Measurements from ENCODE around the gene ATP6V0E2.
"Not testable (repeated sequence)": the region's sequence is repeated elsewhere in the genome, so short reads cannot be mapped to it uniquely, and the experiment has no call there.

Gene ATP6V0E2

DNA sequence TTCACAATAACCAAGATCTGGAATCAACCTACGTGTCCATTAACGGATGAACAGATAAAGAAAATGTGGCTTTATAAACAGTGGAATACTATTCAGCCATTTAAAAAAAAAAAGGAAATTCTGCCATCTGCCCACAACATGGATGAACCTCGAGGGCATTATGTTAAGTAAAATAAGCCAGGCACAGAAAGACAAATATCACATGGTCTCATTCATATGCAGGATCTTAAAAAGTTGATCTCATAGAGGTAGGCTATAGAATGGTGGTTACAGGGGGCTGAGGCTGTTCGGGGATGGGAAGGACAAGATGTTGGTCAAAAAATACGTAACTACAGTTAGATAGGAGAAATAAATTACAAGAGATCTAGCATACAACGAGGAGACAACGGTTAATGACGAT, 21.2 kb downstream of the ATP6V0E2 start:
- H3K4me3 ChIP-seq (ENCODE audit: low read length in 2 of 2); H4K8ac ChIP-seq (ENCODE audit: low read depth, low read length); H4K91ac ChIP-seq (ENCODE audit: low read depth, low read length, poor library complexity); H2BK15ac ChIP-seq (ENCODE audit: low read length); H3K27me3 ChIP-seq (ENCODE audit: control insufficient read depth in 3 of 3, insufficient read depth in 3 of 3, low read depth in 1 of 3, low read length in 3 of 3); H3K14ac ChIP-seq (ENCODE audit: low read length); H2AK5ac ChIP-seq (ENCODE audit: low read depth, low read length); H3K4me2 ChIP-seq (ENCODE audit: insufficient read depth, low read length, poor library complexity, severe bottlenecking); H3K4ac ChIP-seq (ENCODE audit: low read length); H3K23ac ChIP-seq (ENCODE audit: low read depth, low read length, poor library complexity); H3K79me1 ChIP-seq (ENCODE audit: low read depth, low read length); H2BK5ac ChIP-seq (ENCODE audit: low read length); H3K4me1 ChIP-seq (ENCODE audit: control insufficient read depth in 2 of 2, insufficient read depth in 1 of 2, low read depth in 1 of 2, low read length in 2 of 2); H3K36me3 ChIP-seq (replicated peaks in 1 of 2; ENCODE audit: control insufficient read depth in 2 of 2, insufficient read depth in 2 of 2, low read length in 2 of 2); DNase-seq (ENCODE audit: low spot score); H2AFZ ChIP-seq (ENCODE audit: low read length); H2BK12ac ChIP-seq (ENCODE audit: low read length); H3K9ac ChIP-seq (ENCODE audit: low read depth, low read length, poor library complexity); H3K27ac ChIP-seq (replicated peaks; ENCODE audit: low read length); H2BK120ac ChIP-seq (ENCODE audit: low read depth, low read length); H3K9me3 ChIP-seq (replicated peaks in 1 of 2; ENCODE audit: control insufficient read depth in 2 of 2, insufficient read depth in 1 of 2, low read depth in 1 of 2, low read length in 2 of 2); H3K18ac ChIP-seq (ENCODE audit: low read length): not testable (repeated sequence)
- WGBS, 2 donors (ENCODE audit: extremely low coverage in 2 of 2, insufficient read length in 2 of 2, insufficient replicate concordance in 1 of 2), result no CpG with 5 or more reads among the region's 8 CpGs

DNA sequence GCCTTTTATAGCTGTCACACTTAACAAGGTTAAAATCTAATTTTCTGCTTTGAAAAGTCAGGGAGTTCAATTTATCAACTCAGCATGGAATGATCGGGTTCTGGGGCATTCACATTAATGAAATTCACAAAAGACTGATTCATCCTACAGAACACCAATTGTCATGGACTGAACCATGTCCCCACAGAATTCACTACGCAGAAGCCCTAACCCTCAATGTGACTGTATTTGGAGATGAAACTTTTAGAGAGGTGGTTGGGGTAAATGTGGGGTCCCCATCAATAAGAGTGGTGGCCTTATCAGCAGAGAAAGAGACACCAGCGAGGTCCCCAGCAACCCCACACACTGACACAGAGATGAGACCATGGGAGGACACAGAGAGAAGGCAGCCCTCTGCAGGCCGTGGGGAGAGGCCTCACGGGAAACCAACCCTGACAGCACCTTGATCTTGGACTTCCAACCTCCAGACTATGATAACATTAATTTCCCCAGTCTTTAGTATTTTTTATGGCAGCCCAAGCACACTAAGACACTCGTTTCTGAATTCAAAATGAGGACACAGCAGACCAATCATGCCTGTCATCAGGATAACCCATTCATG, 34.1 kb downstream of the ATP6V0E2 start:
- H3K4me3 ChIP-seq (ENCODE audit: low read length in 2 of 2); H3K18ac ChIP-seq (ENCODE audit: low read length); H2AK5ac ChIP-seq (ENCODE audit: low read depth, low read length); H3K9ac ChIP-seq (ENCODE audit: low read depth, low read length, poor library complexity); H3K23ac ChIP-seq (ENCODE audit: low read depth, low read length, poor library complexity); H3K4me2 ChIP-seq (ENCODE audit: insufficient read depth, low read length, poor library complexity, severe bottlenecking); H3K36me3 ChIP-seq (replicated peaks in 1 of 2; ENCODE audit: control insufficient read depth in 2 of 2, insufficient read depth in 2 of 2, low read length in 2 of 2); H2BK5ac ChIP-seq (ENCODE audit: low read length); H3K27me3 ChIP-seq (ENCODE audit: control insufficient read depth in 3 of 3, insufficient read depth in 3 of 3, low read depth in 1 of 3, low read length in 3 of 3); H3K79me1 ChIP-seq (ENCODE audit: low read depth, low read length); H4K91ac ChIP-seq (ENCODE audit: low read depth, low read length, poor library complexity); H2BK120ac ChIP-seq (ENCODE audit: low read depth, low read length); H3K9me3 ChIP-seq (replicated peaks in 1 of 2; ENCODE audit: control insufficient read depth in 2 of 2, insufficient read depth in 1 of 2, low read depth in 1 of 2, low read length in 2 of 2); H3K27ac ChIP-seq (replicated peaks; ENCODE audit: low read length); H2AFZ ChIP-seq (ENCODE audit: low read length); H2BK12ac ChIP-seq (ENCODE audit: low read length); H3K4me1 ChIP-seq (ENCODE audit: control insufficient read depth in 2 of 2, insufficient read depth in 1 of 2, low read depth in 1 of 2, low read length in 2 of 2); H2BK15ac ChIP-seq (ENCODE audit: low read length); H3K14ac ChIP-seq (ENCODE audit: low read length); DNase-seq (ENCODE audit: low spot score); H3K4ac ChIP-seq (ENCODE audit: low read length); H4K8ac ChIP-seq (ENCODE audit: low read depth, low read length): not testable (repeated sequence)
- no CpG with 5 or more reads among the region's 6 CpGs for WGBS, 2 donors (ENCODE audit: extremely low coverage in 2 of 2, insufficient read length in 2 of 2, insufficient replicate concordance in 1 of 2)

DNA sequence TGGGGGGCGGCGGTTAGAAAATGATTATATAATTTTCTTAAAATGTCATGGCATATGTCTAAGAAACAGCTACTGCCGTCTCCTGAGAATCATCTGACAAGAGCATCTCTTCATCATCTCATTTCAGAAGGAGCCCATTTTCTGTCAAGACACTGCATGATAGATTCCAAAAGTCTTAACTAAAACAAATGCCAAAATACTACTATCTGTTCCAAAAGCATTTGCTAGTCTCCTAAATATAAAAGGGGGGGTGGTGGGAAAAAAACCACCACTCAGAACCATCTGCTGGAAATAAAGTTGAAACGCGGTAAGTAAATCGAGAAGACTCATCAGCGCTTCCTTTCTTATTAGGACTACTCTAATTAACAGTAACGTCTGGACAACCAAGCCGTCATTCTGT, 36.5 kb downstream of the ATP6V0E2 start:
- H4K8ac ChIP-seq (ENCODE audit: low read depth, low read length); H3K4me3 ChIP-seq (ENCODE audit: low read length in 2 of 2); H3K36me3 ChIP-seq (replicated peaks in 1 of 2; ENCODE audit: control insufficient read depth in 2 of 2, insufficient read depth in 2 of 2, low read length in 2 of 2); H3K9ac ChIP-seq (ENCODE audit: low read depth, low read length, poor library complexity); H2AFZ ChIP-seq (ENCODE audit: low read length); H2BK5ac ChIP-seq (ENCODE audit: low read length); DNase-seq (ENCODE audit: low spot score); H3K14ac ChIP-seq (ENCODE audit: low read length); H4K91ac ChIP-seq (ENCODE audit: low read depth, low read length, poor library complexity); H3K27ac ChIP-seq (replicated peaks; ENCODE audit: low read length); H3K23ac ChIP-seq (ENCODE audit: low read depth, low read length, poor library complexity); H2AK5ac ChIP-seq (ENCODE audit: low read depth, low read length); H2BK12ac ChIP-seq (ENCODE audit: low read length); H3K4me1 ChIP-seq (ENCODE audit: control insufficient read depth in 2 of 2, insufficient read depth in 1 of 2, low read depth in 1 of 2, low read length in 2 of 2); H3K18ac ChIP-seq (ENCODE audit: low read length); H2BK120ac ChIP-seq (ENCODE audit: low read depth, low read length); H3K79me1 ChIP-seq (ENCODE audit: low read depth, low read length); H3K4ac ChIP-seq (ENCODE audit: low read length); H2BK15ac ChIP-seq (ENCODE audit: low read length); H3K4me2 ChIP-seq (ENCODE audit: insufficient read depth, low read length, poor library complexity, severe bottlenecking); H3K9me3 ChIP-seq (replicated peaks in 1 of 2; ENCODE audit: control insufficient read depth in 2 of 2, insufficient read depth in 1 of 2, low read depth in 1 of 2, low read length in 2 of 2); H3K27me3 ChIP-seq (ENCODE audit: control insufficient read depth in 3 of 3, insufficient read depth in 3 of 3, low read depth in 1 of 3, low read length in 3 of 3): not testable (repeated sequence)
- no CpG with 5 or more reads among the region's 9 CpGs for WGBS, 2 donors (ENCODE audit: extremely low coverage in 2 of 2, insufficient read length in 2 of 2, insufficient replicate concordance in 1 of 2)

DNA sequence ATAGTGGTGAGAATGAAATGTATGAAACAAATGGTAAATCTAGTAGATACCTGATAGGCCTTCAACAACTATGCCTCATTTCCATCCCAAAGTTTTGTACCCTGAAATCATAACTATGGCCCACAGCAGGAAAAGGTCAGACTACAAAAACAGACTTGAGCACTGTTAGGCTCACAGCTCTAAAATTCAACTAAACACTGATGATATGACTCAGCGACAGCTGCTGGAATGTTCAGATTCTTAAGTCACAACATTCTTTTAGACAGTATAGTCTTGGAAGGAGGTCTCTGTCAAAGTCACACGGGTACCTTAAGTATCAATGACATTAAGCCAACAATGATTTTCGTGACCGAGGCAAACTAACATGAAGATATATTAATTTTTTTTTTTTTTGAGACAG, 38.4 kb downstream of the ATP6V0E2 start:
- not testable (repeated sequence) for H3K27ac ChIP-seq (replicated peaks; ENCODE audit: low read length); H3K27me3 ChIP-seq (ENCODE audit: control insufficient read depth in 3 of 3, insufficient read depth in 3 of 3, low read depth in 1 of 3, low read length in 3 of 3); H3K4me2 ChIP-seq (ENCODE audit: insufficient read depth, low read length, poor library complexity, severe bottlenecking); H2BK120ac ChIP-seq (ENCODE audit: low read depth, low read length); H3K79me1 ChIP-seq (ENCODE audit: low read depth, low read length); H2AFZ ChIP-seq (ENCODE audit: low read length); H3K4ac ChIP-seq (ENCODE audit: low read length); H4K91ac ChIP-seq (ENCODE audit: low read depth, low read length, poor library complexity); H2BK12ac ChIP-seq (ENCODE audit: low read length); H2AK5ac ChIP-seq (ENCODE audit: low read depth, low read length); H3K14ac ChIP-seq (ENCODE audit: low read length); H3K4me1 ChIP-seq (ENCODE audit: control insufficient read depth in 2 of 2, insufficient read depth in 1 of 2, low read depth in 1 of 2, low read length in 2 of 2); H3K36me3 ChIP-seq (replicated peaks in 1 of 2; ENCODE audit: control insufficient read depth in 2 of 2, insufficient read depth in 2 of 2, low read length in 2 of 2); H3K18ac ChIP-seq (ENCODE audit: low read length); DNase-seq (ENCODE audit: low spot score); H4K8ac ChIP-seq (ENCODE audit: low read depth, low read length); H3K9ac ChIP-seq (ENCODE audit: low read depth, low read length, poor library complexity); H3K4me3 ChIP-seq (ENCODE audit: low read length in 2 of 2); H3K9me3 ChIP-seq (replicated peaks in 1 of 2; ENCODE audit: control insufficient read depth in 2 of 2, insufficient read depth in 1 of 2, low read depth in 1 of 2, low read length in 2 of 2); H2BK15ac ChIP-seq (ENCODE audit: low read length); H3K23ac ChIP-seq (ENCODE audit: low read depth, low read length, poor library complexity); H2BK5ac ChIP-seq (ENCODE audit: low read length)
- WGBS, 2 donors (ENCODE audit: extremely low coverage in 2 of 2, insufficient read length in 2 of 2, insufficient replicate concordance in 1 of 2), result no CpG with 5 or more reads among the region's 4 CpGs
